Right lobe of liver (tissue), 6 donors: ENCODE data around the gene AHDC1. TPM values are rescaled to one million over a fixed set of nuclear protein-coding genes. Genes with fewer than 3 reads are reported as not detected.

Source experiments
- ATAC-seq, 4 donors: fragments of 200-7000 bp; cut with Tn5 transposase; one replicate each; pipeline ENCODE4 v1.9.1; 2020; ENCODE audit warnings: mild to moderate bottlenecking in 4 of 4, moderate library complexity in 4 of 4
- DNase-seq, 3 donors: peaks; one replicate each; pipeline ENCODE4 v3.0.0-alpha.2; 2020
- H3K27ac ChIP-seq, 3 donors: fragments of 200-600 bp; one replicate each; pipeline ENCODE4 v1.8.0; 2022
- H3K27me3 ChIP-seq, 2 donors: fragments of 200-600 bp; one replicate each; pipeline ENCODE4 v1.8.0; 2022
- H3K36me3 ChIP-seq, 4 donors: fragments of 200-600 bp; sonication (generic) in 1 of 4; one replicate each; pipeline versions ENCODE4 v1.5.1 to v1.8.0; 2017 to 2022; ENCODE audit warnings: control low read depth in 1 of 4
- H3K4me1 ChIP-seq, 4 donors: fragments of 200-600 bp; sonication (generic) in 1 of 4; one replicate each; pipeline versions ENCODE4 v1.5.1 to v1.8.0; 2017 to 2022; ENCODE audit warnings: control low read depth in 1 of 4
- H3K4me3 ChIP-seq, 3 donors: fragments of 200-600 bp; one replicate each; pipeline ENCODE4 v1.8.0; 2022
- H3K9me3 ChIP-seq, 4 donors: fragments of 200-600 bp; sonication (generic) in 1 of 4; one replicate each; pipeline versions ENCODE4 v1.5.1 to v1.8.0; 2017 to 2022; ENCODE audit warnings: control low read depth in 1 of 4
- CTCF ChIP-seq, 4 donors: fragments of 200-600 bp in 3 of 4; fragments of 450-650 bp in 1 of 4; IDR thresholded peaks; one replicate each; pipeline versions ENCODE4 v1.5.1 to v1.8.0; 2016 to 2022; ENCODE audit warnings: antibody characterized with exemption in 4 of 4, mild to moderate bottlenecking in 2 of 4
- POLR2A ChIP-seq: fragments of 450-650 bp; IDR thresholded peaks from one replicate; pipeline ENCODE4 v1.6.1; 2017; ENCODE audit warnings: antibody characterized with exemption, mild to moderate bottlenecking
- WGBS: methylation state at CpG from one replicate; pipeline ENCODE4 v1.1.6; 2018; ENCODE audit warnings: low coverage, low lambda C conversion rate; ENCODE audit not compliant: insufficient coverage; ENCODE audit errors: missing lambda C conversion rate; 5-methylcytosine and 5-hydroxymethylcytosine counted together
- intact Hi-C, 2 donors: fragments of 100-400 bp; cut with DNase I; formaldehyde crosslinking; loops; one replicate each; pipeline versions ENCODE4 v1.11.2 to v1.14.1; 2022
- total RNA-seq, 6 experiments: library from RNA; depleted of rRNA in 2 of 6; stranded (reverse); fragments of >200 nt in 2 of 6; fragmentation: NEBNext Ultra II Directional in 3 of 6; extraction: Animal tissue kit (Norgen Biotek cat#: 25700) in 3 of 6; gene quantifications; one replicate each; pipeline versions ENCODE4 v1.1.0 to v1.2.4, GENCODE V29; 2016 to 2023
- donor health status: DM: no; HTN: yes; CAD: no.
- donor health status: DM: no; HTN: no; CAD: no.
- donor health status: DM: no; HTN: no; CAD: no.
- donor health status: DM: no; HTN: yes; CAD: no.
- donor health status: DM: no; HTN: yes; CAD: no.

AHDC1 gene
- total RNA-seq, 6 experiments from 2014 or later: 5.5 to 21.3 (median 10.9) TPM

GRCh38 chr1:27596986-27597385, 7.0 kb downstream of the AHDC1 start:
- Histone ChIP-seq H3K4me1 (peaks cover 0 to 14% (median 7%) of the 10 kb centered on the region in 4 donors), H3K36me3 (no peaks in the 10 kb centered on the region), H3K27ac (no peak overlapping the region), H3K9me3 (no peaks in the 10 kb centered on the region), H3K4me3 (no peak overlapping the region), H3K27me3 (no peaks in the 10 kb centered on the region)
- 20% methylated on average over 1 of the region's 4 CpGs for WGBS
- intact Hi-C loops: loop anchor here (5.0 to 10.0 kb wide), 2 partner anchors 40 to 192 kb away; no protein-coding TSS in a partner anchor
- DNase-seq (no peak), ATAC-seq (no peak)
- TF ChIP-seq POLR2A (no peak), CTCF (IDR thresholded peaks at IDR 0.05) (no peak)

- 30% methylated on average over 2 of the region's 9 CpGs for WGBS
- Histone ChIP-seq H3K27ac (no peak overlapping the region), H3K27me3 (no peaks in the 10 kb centered on the region), H3K9me3 (no peaks in the 10 kb centered on the region), H3K36me3 (no peaks in the 10 kb centered on the region), H3K4me3 (no peak overlapping the region), H3K4me1 (peaks cover 0 to 6% (median 3%) of the 10 kb centered on the region in 4 donors)
- DNase-seq: no peak
- no peak for TF ChIP-seq CTCF (IDR thresholded peaks at IDR 0.05)
- no peak for TF ChIP-seq POLR2A
- no peak for ATAC-seq
- intact Hi-C loops: loop anchor here (5.0 to 10.0 kb wide), 2 partner anchors 39 to 191 kb away; no protein-coding TSS in a partner anchor
Measured at GRCh38 chr1:27596261-27596660, 7.7 kb downstream of the AHDC1 start.

- DNase-seq (no peak), ATAC-seq (no peak)
- intact Hi-C loops: loop anchor here (5.0 to 10.0 kb wide), 2 partner anchors 38 to 191 kb away; no protein-coding TSS in a partner anchor
- H3K27me3 ChIP-seq: no peaks in the 10 kb centered on the region
- 58% methylated on average over 4 of the region's 5 CpGs for WGBS
- no peaks in the 10 kb centered on the region for H3K36me3 ChIP-seq
- H3K27ac ChIP-seq: no peak overlapping the region
- H3K9me3 ChIP-seq: no peaks in the 10 kb centered on the region
- H3K4me3 ChIP-seq: no peak overlapping the region
- H3K4me1 ChIP-seq: peaks cover 0 to 4% (median 0%) of the 10 kb centered on the region in 4 donors
- no peak for TF ChIP-seq CTCF (IDR thresholded peaks at IDR 0.05)
- no peak for TF ChIP-seq POLR2A
Measured at GRCh38 chr1:27595597-27595996, 8.3 kb downstream of the AHDC1 start.

- TF ChIP-seq POLR2A: no peak
- no peak for TF ChIP-seq CTCF (IDR thresholded peaks at IDR 0.05)
- H3K9me3 ChIP-seq: no peaks in the 10 kb centered on the region
- intact Hi-C loops: loop anchor here (5.0 to 10.0 kb wide), 2 partner anchors 38 to 190 kb away; no protein-coding TSS in a partner anchor
- H3K4me3 ChIP-seq: no peak overlapping the region
- 76% methylated on average over 13 of the region's 17 CpGs for WGBS
- no peaks in the 10 kb centered on the region for H3K27me3 ChIP-seq
- ATAC-seq: no peak
- H3K27ac ChIP-seq: no peak overlapping the region
- DNase-seq: no peak
- H3K4me1 ChIP-seq: peaks cover 0 to 3% (median 0%) of the 10 kb centered on the region in 4 donors
- H3K36me3 ChIP-seq: no peaks in the 10 kb centered on the region
Measured at GRCh38 chr1:27594564-27595510, 9.1 kb downstream of the AHDC1 start.
